ENCODE results near the gene ATF6B.

GRCh38 chr6:32111424-32112066, 16.5 kb downstream of the ATF6B start:
- TF ChIP-seq EZH2 (IDR thresholded peaks at IDR 0.05; ENCODE audit: insufficient read depth, poor library complexity, severe bottlenecking) (no peak), EZH2phosphoT487 (IDR thresholded peaks at IDR 0.05; ENCODE audit: insufficient read depth, low read depth) (no peak)

Measured in GM23248 (cell line).